MM.1S (cell line): ENCODE data around the gene KIAA1755.
A peak's percentile ranks its signal among the peaks of the same experiment; 100 is the strongest.

Source experiments
- DNase-seq: peaks from one replicate; pipeline ENCODE4 v3.0.0-alpha.2; 2015
- H2AFZ ChIP-seq: fragments of 300-600 bp; sonication (generic); 2 replicates; pipeline ENCODE4 v1.6.0; 2016; ENCODE audit warnings: antibody characterized with exemption, low read length
- H3F3A ChIP-seq: fragments of 300-600 bp; sonication (generic); 2 replicates; pipeline ENCODE4 v1.6.1; 2016; ENCODE audit warnings: mild to moderate bottlenecking, antibody characterized with exemption, low read length, moderate library complexity, mixed read lengths; ENCODE audit not compliant: insufficient read depth
- H3K27ac ChIP-seq: fragments of 300-600 bp; sonication (generic); 2 replicates; pipeline ENCODE4 v1.5.1; 2016; ENCODE audit warnings: mild to moderate bottlenecking, low read length
- H3K27me3 ChIP-seq: fragments of 300-600 bp; sonication (generic); replicated peaks from 2 replicates; pipeline ENCODE4 v1.6.0; 2016; ENCODE audit warnings: low read length; ENCODE audit not compliant: insufficient read depth
- H3K36me3 ChIP-seq: fragments of 300-600 bp; sonication (generic); replicated peaks from 2 replicates; pipeline ENCODE4 v1.6.1; 2016; ENCODE audit warnings: mild to moderate bottlenecking, low read length, mixed read lengths; ENCODE audit not compliant: insufficient read depth
- H3K4me1 ChIP-seq: fragments of 300-600 bp; sonication (generic); 2 replicates; pipeline ENCODE4 v1.6.1; 2016; ENCODE audit warnings: low read length, mixed read lengths
- H3K4me2 ChIP-seq: fragments of 300-600 bp; sonication (generic); 2 replicates; pipeline ENCODE4 v1.6.0; 2016; ENCODE audit warnings: low read depth, low read length
- H3K4me3 ChIP-seq: fragments of 300-600 bp; sonication (generic); 2 replicates; pipeline ENCODE4 v1.5.1; 2016; ENCODE audit warnings: low read length, mixed read lengths
- H3K79me2 ChIP-seq: fragments of 300-600 bp; sonication (generic); 2 replicates; pipeline ENCODE4 v1.6.1; 2016; ENCODE audit warnings: mixed run types, low read length, mixed read lengths
- H3K9ac ChIP-seq: fragments of 300-600 bp; sonication (generic); 2 replicates; pipeline ENCODE4 v1.6.1; 2016; ENCODE audit warnings: low read length, mixed read lengths
- H3K9me2 ChIP-seq: fragments of 300-600 bp; sonication (generic); replicated peaks from 2 replicates; pipeline ENCODE4 v1.6.1; 2016; ENCODE audit warnings: mild to moderate bottlenecking, low read length, mixed read lengths; ENCODE audit not compliant: insufficient read depth
- H3K9me3 ChIP-seq: fragments of 300-600 bp; sonication (generic); replicated peaks from 2 replicates; pipeline ENCODE4 v1.6.1; 2016; ENCODE audit warnings: mild to moderate bottlenecking, low read length, mixed read lengths; ENCODE audit not compliant: insufficient read depth
- H4K20me1 ChIP-seq: fragments of 300-600 bp; sonication (generic); 2 replicates; pipeline ENCODE4 v1.6.1; 2016; ENCODE audit warnings: mild to moderate bottlenecking, low read length, moderate library complexity, mixed read lengths; ENCODE audit not compliant: insufficient read depth
- CTCF ChIP-seq: fragments of 300-600 bp; sonication (generic); IDR thresholded peaks from 2 replicates; pipeline ENCODE4 v1.5.1; 2016; ENCODE audit warnings: antibody characterized with exemption, low read length, mixed read lengths
- EZH2 ChIP-seq: fragments of 300-600 bp; sonication (generic); optimal IDR thresholded peaks from 2 replicates; pipeline ENCODE3; 2017; ENCODE audit warnings: low read depth, mild to moderate bottlenecking, antibody characterized with exemption, low read length, mixed read lengths
- EZH2phosphoT487 ChIP-seq: fragments of 300-600 bp; sonication (generic); IDR thresholded peaks from 2 replicates; pipeline ENCODE4 v1.6.1; 2018; ENCODE audit warnings: antibody characterized with exemption, low read length

KIAA1755 gene

GRCh38 chr20:38307371-38308046 is 47.0 kb upstream of the KIAA1755 start:
- Histone ChIP-seq H3K4me3 (no peak overlapping the region), H2AFZ (no peak overlapping the region), H3K27ac (no peak overlapping the region), H3K36me3 (no peaks in the 10 kb centered on the region), H3K9ac (no peak overlapping the region), H3K79me2 (no peaks in the 10 kb centered on the region), H3K4me2 (no peak overlapping the region), H3F3A (no peaks in the 10 kb centered on the region), H4K20me1 (no peaks in the 10 kb centered on the region), H3K9me2 (no peaks in the 10 kb centered on the region), H3K4me1 (no peaks in the 10 kb centered on the region), H3K9me3 (no peaks in the 10 kb centered on the region), H3K27me3 (no peaks in the 10 kb centered on the region)
- DNase-seq, result no peak
- no peak for TF ChIP-seq EZH2phosphoT487

GRCh38 chr20:38306379-38306778 is 45.8 kb upstream of the KIAA1755 start:
- Histone ChIP-seq H3K9me2 (no peaks in the 10 kb centered on the region), H3K36me3 (no peaks in the 10 kb centered on the region), H2AFZ (no peak overlapping the region), H3K9me3 (no peaks in the 10 kb centered on the region), H3K4me1 (no peaks in the 10 kb centered on the region), H3K9ac (no peak overlapping the region), H3K27ac (no peak overlapping the region), H3K27me3 (no peaks in the 10 kb centered on the region), H3F3A (no peaks in the 10 kb centered on the region), H3K79me2 (no peaks in the 10 kb centered on the region), H3K4me3 (no peak overlapping the region), H4K20me1 (no peaks in the 10 kb centered on the region), H3K4me2 (no peak overlapping the region)
- TF ChIP-seq EZH2phosphoT487, result no peak
- no peak for TF ChIP-seq CTCF
- TF ChIP-seq EZH2, result no peak
- no peak for DNase-seq

GRCh38 chr20:38305541-38305940 is 45.0 kb upstream of the KIAA1755 start:
- no peaks in the 10 kb centered on the region for H3K4me1 ChIP-seq
- H4K20me1 ChIP-seq, result no peaks in the 10 kb centered on the region
- no peaks in the 10 kb centered on the region for H3K27me3 ChIP-seq
- H3K4me2 ChIP-seq, result no peak overlapping the region
- H2AFZ ChIP-seq, result no peak overlapping the region
- no peaks in the 10 kb centered on the region for H3F3A ChIP-seq
- no peaks in the 10 kb centered on the region for H3K79me2 ChIP-seq
- TF ChIP-seq EZH2 (no peak), CTCF (no peak), EZH2phosphoT487 (no peak)
- H3K36me3 ChIP-seq, result no peaks in the 10 kb centered on the region
- no peak overlapping the region for H3K27ac ChIP-seq
- H3K9me3 ChIP-seq, result no peaks in the 10 kb centered on the region
- DNase-seq, result no peak
- H3K9me2 ChIP-seq, result no peaks in the 10 kb centered on the region
- H3K4me3 ChIP-seq, result no peak overlapping the region
- no peak overlapping the region for H3K9ac ChIP-seq

- no peak overlapping the region for H2AFZ ChIP-seq
- no peaks in the 10 kb centered on the region for H3K9me3 ChIP-seq
- no peaks in the 10 kb centered on the region for H3K36me3 ChIP-seq
- TF ChIP-seq EZH2 (no peak), CTCF (peak; percentile 59)
- H3K4me1 ChIP-seq, result no peaks in the 10 kb centered on the region
- H4K20me1 ChIP-seq, result no peaks in the 10 kb centered on the region
- no peak overlapping the region for H3K9ac ChIP-seq
- H3K79me2 ChIP-seq, result no peaks in the 10 kb centered on the region
- no peaks in the 10 kb centered on the region for H3F3A ChIP-seq
- H3K9me2 ChIP-seq, result no peaks in the 10 kb centered on the region
- H3K27ac ChIP-seq, result no peak overlapping the region
- H3K4me2 ChIP-seq, result no peak overlapping the region
- no peak overlapping the region for H3K4me3 ChIP-seq
- H3K27me3 ChIP-seq, result no peaks in the 10 kb centered on the region
- DNase-seq, result peak; percentile 26
Observed at GRCh38 chr20:38304845-38305447, 44.4 kb upstream of the KIAA1755 start.
